ENCODE results near the gene WFDC5. TPM values are rescaled to one million over a fixed set of nuclear protein-coding genes. Genes with fewer than 3 reads are reported as not detected.

The WFDC5 gene
- polyA plus RNA-seq, 1 experiment: not detected

DNA sequence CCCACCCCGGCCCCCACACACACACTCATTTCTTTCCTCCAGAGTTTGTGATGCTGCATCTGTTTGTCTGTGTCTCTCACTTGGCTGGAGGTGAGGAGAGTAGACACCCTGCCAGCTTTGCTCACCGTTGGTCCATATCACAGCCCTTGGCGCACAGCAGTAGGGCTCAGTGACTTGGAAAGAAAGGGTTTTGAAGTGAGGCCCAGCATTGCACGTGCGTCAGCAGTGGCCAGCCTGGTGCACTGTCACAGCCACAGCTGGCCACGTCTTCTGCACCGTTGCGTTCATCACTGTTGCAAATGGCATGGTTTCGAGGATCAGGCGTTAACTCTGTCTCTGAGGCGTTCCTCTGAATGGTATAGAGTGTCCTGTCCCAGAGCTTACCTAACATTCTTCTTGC is 3.7 kb downstream of the WFDC5 start:
- POLR2A ChIA-PET: no interaction called here
- CTCF ChIA-PET: interaction anchor here (0.6 to 6.1 kb wide), 21 partner anchors 9 to 660 kb away, joined by 3 to 62 read pairs (median 7); partner anchors contain the start of gene KCNS1
- Histone ChIP-seq H3K9me3 (ENCODE audit: control insufficient read depth, insufficient read depth, low read length) (no peaks in the 10 kb centered on the region), H3K4me3 (ENCODE audit: low read depth, low read length) (no peak overlapping the region), H3K27ac (ENCODE audit: low read depth, low read length) (no peak overlapping the region), H3K27me3 (ENCODE audit: control insufficient read depth, insufficient read depth, low read length) (peaks cover 8% of the 10 kb centered on the region)
- no peak for TF ChIP-seq CTCF (IDR thresholded peaks at IDR 0.05; ENCODE audit: low read depth, low read length)
- DNase-seq (ENCODE audit: low read depth, low spot score): no peak

- Histone ChIP-seq H3K27me3 (ENCODE audit: control insufficient read depth, insufficient read depth, low read length) (peaks cover 11% of the 10 kb centered on the region), H3K4me3 (ENCODE audit: low read depth, low read length) (no peak overlapping the region), H3K27ac (ENCODE audit: low read depth, low read length) (no peak overlapping the region), H3K9me3 (ENCODE audit: control insufficient read depth, insufficient read depth, low read length) (no peaks in the 10 kb centered on the region)
- ChIA-PET CTCF (interaction anchor here (1.1 to 6.1 kb wide), 8 partner anchors 11 to 99 kb away, joined by 3 to 62 read pairs (median 7); no protein-coding TSS in a partner anchor), POLR2A (no interaction called here)
- TF ChIP-seq CTCF (IDR thresholded peaks at IDR 0.05; ENCODE audit: low read depth, low read length): no peak
- DNase-seq (ENCODE audit: low read depth, low spot score): no peak
Measured at GRCh38 chr20:45110301-45110700, 4.7 kb downstream of the WFDC5 start.

DNA sequence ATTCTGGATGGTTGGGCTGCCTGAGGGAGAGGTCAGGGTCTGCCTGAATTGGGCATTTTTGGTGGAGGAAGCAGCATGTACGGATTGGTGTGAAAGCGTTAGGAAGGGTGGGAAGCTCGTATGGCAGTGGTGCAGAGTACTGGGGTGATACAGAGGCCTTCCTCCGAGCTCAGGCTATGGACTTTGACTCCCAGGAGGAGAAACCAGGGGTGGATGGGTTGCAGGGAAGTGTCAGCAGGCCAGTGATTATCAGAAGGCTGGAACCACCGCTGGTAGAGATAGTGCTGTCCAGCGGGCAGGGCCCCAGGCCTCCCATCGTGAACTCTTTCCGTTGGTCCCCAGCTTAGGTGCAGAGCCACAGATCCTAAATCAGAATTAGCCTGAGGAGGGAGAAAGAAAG is 5.3 kb downstream of the WFDC5 start:
- ChIA-PET POLR2A (no interaction called here), CTCF (interaction anchor here (1.1 to 6.1 kb wide), 4 partner anchors 16 to 98 kb away, joined by 3 to 62 read pairs (median 14); no protein-coding TSS in a partner anchor)
- Histone ChIP-seq H3K4me3 (ENCODE audit: low read depth, low read length) (no peak overlapping the region), H3K9me3 (ENCODE audit: control insufficient read depth, insufficient read depth, low read length) (no peaks in the 10 kb centered on the region), H3K27me3 (ENCODE audit: control insufficient read depth, insufficient read depth, low read length) (peaks cover 8% of the 10 kb centered on the region), H3K27ac (ENCODE audit: low read depth, low read length) (no peak overlapping the region)
- no peak for DNase-seq (ENCODE audit: low read depth, low spot score)
- no peak for TF ChIP-seq CTCF (IDR thresholded peaks at IDR 0.05; ENCODE audit: low read depth, low read length)

DNA sequence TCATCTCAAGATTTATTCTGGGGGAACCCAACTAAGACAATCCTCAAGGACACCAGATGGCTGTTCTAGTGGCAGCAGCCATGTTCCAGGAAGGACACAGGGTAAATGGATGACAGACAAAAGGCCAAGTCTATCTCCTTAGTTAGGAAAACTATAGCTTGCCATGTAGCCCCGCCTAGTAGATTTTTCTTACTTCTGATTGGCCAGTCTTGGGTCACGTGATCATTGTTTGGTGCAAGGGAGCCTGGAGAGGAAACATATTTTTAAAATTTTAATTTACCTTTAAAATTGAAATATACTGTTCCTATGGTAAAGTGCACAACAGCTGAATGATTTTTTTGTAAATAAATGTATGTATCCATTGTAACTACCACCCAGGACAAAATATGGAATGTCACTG is 9.7 kb downstream of the WFDC5 start:
- ChIA-PET CTCF (interaction anchor here (1.1 to 3.9 kb wide), 4 partner anchors 10 to 666 kb away, joined by 3 to 22 read pairs (median 4); no protein-coding TSS in a partner anchor), POLR2A (no interaction called here)
- H3K9me3 ChIP-seq (ENCODE audit: control insufficient read depth, insufficient read depth, low read length): no peaks in the 10 kb centered on the region; the same call in 1 of the 2 replicates
- no peak for DNase-seq (ENCODE audit: low read depth, low spot score)
- no peak overlapping the region for H3K4me3 ChIP-seq (ENCODE audit: low read depth, low read length)
- H3K27ac ChIP-seq (ENCODE audit: low read depth, low read length): no peak overlapping the region
- H3K27me3 ChIP-seq (ENCODE audit: control insufficient read depth, insufficient read depth, low read length): peaks cover 19% of the 10 kb centered on the region
- no peak for TF ChIP-seq CTCF (IDR thresholded peaks at IDR 0.05; ENCODE audit: low read depth, low read length)

DNA sequence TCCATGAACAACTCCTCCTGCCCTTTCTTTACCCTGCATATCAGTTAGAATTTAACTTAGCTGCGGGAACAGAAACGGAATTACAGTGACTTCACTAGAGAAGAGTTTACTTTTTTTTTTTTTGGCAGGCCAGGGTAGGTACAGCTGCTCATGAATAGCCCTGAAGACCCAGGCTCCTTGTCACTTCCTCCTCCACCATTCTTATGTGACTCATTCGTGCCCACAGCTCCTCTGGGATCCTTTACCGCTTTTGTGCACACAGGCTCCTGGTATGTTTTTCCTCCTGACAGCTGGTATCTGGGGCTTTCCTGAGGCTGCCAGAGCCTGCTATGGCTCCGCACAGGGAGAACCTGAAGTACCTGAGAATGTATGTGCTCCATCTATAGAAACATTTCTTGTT is 10.2 kb downstream of the WFDC5 start:
- DNase-seq (ENCODE audit: low read depth, low spot score): no peak
- H3K27me3 ChIP-seq (ENCODE audit: control insufficient read depth, insufficient read depth, low read length): peaks cover 22% of the 10 kb centered on the region
- no peaks in the 10 kb centered on the region; the same call in 1 of the 2 replicates for H3K9me3 ChIP-seq (ENCODE audit: control insufficient read depth, insufficient read depth, low read length)
- TF ChIP-seq CTCF (IDR thresholded peaks at IDR 0.05; ENCODE audit: low read depth, low read length): no peak
- CTCF ChIA-PET: interaction anchor here (1.1 to 3.9 kb wide), 5 partner anchors 9 to 666 kb away, joined by 3 to 22 read pairs (median 6); no protein-coding TSS in a partner anchor
- no peak overlapping the region for H3K4me3 ChIP-seq (ENCODE audit: low read depth, low read length)
- H3K27ac ChIP-seq (ENCODE audit: low read depth, low read length): no peak overlapping the region
- POLR2A ChIA-PET: no interaction called here
